Adrenal gland (tissue), 12 donors: ENCODE data around the gene SPPL3. TPM values are rescaled to one million over a fixed set of nuclear protein-coding genes. Genes with fewer than 3 reads are reported as not detected.

Source experiments
- DNase-seq, 7 donors: peaks; one replicate each; pipeline ENCODE4 v3.0.0-alpha.2; 2019 to 2020
- H3K27ac ChIP-seq, 5 donors: fragments of 200-600 bp; sonication (generic) in 4 of 5; 1 replicate in 3 of 5; 2 replicates in 2 of 5; pipeline versions ENCODE4 v1.5.1 to v1.8.0; 2016 to 2020; ENCODE audit warnings: mild to moderate bottlenecking in 1 of 5
- H3K27me3 ChIP-seq: fragments of 200-600 bp; 2 replicates; pipeline ENCODE4 v1.8.0; 2021
- H3K36me3 ChIP-seq, 2 donors: fragments of 200-600 bp; replicated peaks in 1 of 2; 1 replicate in 1 of 2; 2 replicates in 1 of 2; pipeline versions ENCODE4 v1.5.1 to v1.8.0; 2018 to 2022
- H3K4me1 ChIP-seq, 2 donors: fragments of 200-600 bp; replicated peaks in 1 of 2; 1 replicate in 1 of 2; 2 replicates in 1 of 2; pipeline versions ENCODE4 v1.5.1 to v1.8.0; 2018 to 2021
- H3K4me3 ChIP-seq, 4 donors: fragments of 200-600 bp; sonication (generic) in 3 of 4; one replicate each; pipeline ENCODE4 v1.5.1; 2016 to 2018
- H3K9me3 ChIP-seq, 3 donors: fragments of 200-600 bp; sonication (generic) in 1 of 3; replicated peaks in 1 of 3; 1 replicate in 2 of 3; 2 replicates in 1 of 3; pipeline versions ENCODE4 v1.5.1 to v1.8.0; 2016 to 2021
- CTCF ChIP-seq, 6 experiments: fragments of 450-650 bp in 4 of 6; fragments of 200-600 bp in 2 of 6; sonication (generic) in 1 of 6; IDR thresholded peaks; 1 replicate in 5 of 6; 2 replicates in 1 of 6; pipeline versions ENCODE4 v1.5.1 to v1.8.0; 2016 to 2021; ENCODE audit warnings: antibody characterized with exemption in 6 of 6, mild to moderate bottlenecking in 2 of 6, moderate library complexity in 1 of 6
- POLR2A ChIP-seq, 2 donors: fragments of 450-650 bp; IDR thresholded peaks; one replicate each; pipeline ENCODE4 v1.6.1; 2017; ENCODE audit warnings: antibody characterized with exemption in 2 of 2, mild to moderate bottlenecking in 2 of 2, moderate library complexity in 1 of 2
- WGBS, 4 donors: extraction: QIAGEN DNeasy Blood & Tissue Kit in 2 of 4; methylation state at CpG; one replicate each; pipeline versions ENCODE4 v1.1.5 to v1.1.7; 2013 to 2017; 5-methylcytosine and 5-hydroxymethylcytosine counted together
- intact Hi-C, 2 donors: fragments of 100-400 bp; cut with DNase I; formaldehyde crosslinking; loops; one replicate each; pipeline versions ENCODE4 v1.14.1 to v1.15.0; 2022 to 2023
- polyA plus RNA-seq, 3 donors: library from polyadenylated mRNA; stranded (reverse); fragments of 200-250 nt in 2 of 3; fragments of 350-450 nt in 1 of 3; fragmentation: Illumina TruSeq in 1 of 3; extraction: RNeasy Lipid Tissue Mini Kit (QIAGEN cat#74804) in 1 of 3; gene quantifications; one replicate each; pipeline ENCODE4 v1.2.3, GENCODE V29; 2013 to 2014
- total RNA-seq, 9 donors: library from RNA; depleted of rRNA in 4 of 9; stranded (reverse); fragments of >200 nt in 4 of 9; fragments of 120-200 nt in 1 of 9; fragmentation: NEBNext Ultra II Directional in 1 of 9; extraction: Animal tissue kit (Norgen Biotek cat#: 25700) in 1 of 9; gene quantifications; one replicate each; pipeline versions ENCODE4 v1.1.0 to v1.2.4, GENCODE V29; 2013 to 2023
- donor health status: healthy with polysubstance abuse.
- donor health status: Bipolar disorder and iron deficiency.
- donor health status: DM: yes; HTN: yes; CAD: no.
- donor health status: DM: no; HTN: no; CAD: no.
- donor health status: DM: no; HTN: no; CAD: no.
- donor health status: DM: yes; HTN: yes; CAD: no.

Gene SPPL3
- total and polyA plus RNA-seq, 12 donors: 10.5 to 50.6 (median 21.3) TPM

- 90 to 97% (median 91%) methylated on average over 10 to 25 of the region's 25 CpGs for WGBS, 4 donors
- TF ChIP-seq CTCF (IDR thresholded peaks at IDR 0.05): no peak
- no peak for TF ChIP-seq POLR2A (IDR thresholded peaks at IDR 0.05)
- intact Hi-C loops: no loop called here
- Histone ChIP-seq H3K4me3 (no peak overlapping the region), H3K27ac (no peak overlapping the region), H3K27me3 (no peaks in the 10 kb centered on the region), H3K4me1 (peaks cover 4 to 5% of the 10 kb centered on the region in 2 donors), H3K36me3 (peaks cover 0 to 5% of the 10 kb centered on the region in 2 donors), H3K9me3 (no peaks in the 10 kb centered on the region)
- no peak for DNase-seq
Observed at GRCh38 chr12:120737557-120738251, 166.5 kb downstream of the SPPL3 start.

- Histone ChIP-seq H3K36me3 (peaks cover 0 to 5% of the 10 kb centered on the region in 2 donors), H3K4me1 (no peaks in the 10 kb centered on the region), H3K27me3 (no peaks in the 10 kb centered on the region), H3K9me3 (no peaks in the 10 kb centered on the region), H3K27ac (no peak overlapping the region), H3K4me3 (no peak overlapping the region)
- TF ChIP-seq CTCF (IDR thresholded peaks at IDR 0.05) (no peak), POLR2A (IDR thresholded peaks at IDR 0.05) (no peak)
- DNase-seq: no peak
- 87 to 93% (median 90%) methylated on average over 19 to 38 of the region's 38 CpGs for WGBS, 4 donors
- intact Hi-C loops: no loop called here
Observed at GRCh38 chr12:120736404-120737331, 167.5 kb downstream of the SPPL3 start.

- Histone ChIP-seq H3K36me3 (peaks cover 0 to 10% of the 10 kb centered on the region in 2 donors), H3K4me1 (no peaks in the 10 kb centered on the region), H3K27me3 (no peaks in the 10 kb centered on the region), H3K27ac (no peak overlapping the region), H3K9me3 (no peaks in the 10 kb centered on the region), H3K4me3 (no peak overlapping the region)
- intact Hi-C loops: no loop called here
- DNase-seq: no peak
- 61 to 83% (median 72%) methylated on average over 2 to 3 of the region's 3 CpGs for WGBS, 4 donors
- TF ChIP-seq POLR2A (IDR thresholded peaks at IDR 0.05): no peak
- TF ChIP-seq CTCF (IDR thresholded peaks at IDR 0.05): no peak
Observed at GRCh38 chr12:120735181-120735580, 169.0 kb downstream of the SPPL3 start.

- H3K36me3 ChIP-seq: peaks cover 0 to 11% of the 10 kb centered on the region in 2 donors
- no peak overlapping the region for H3K27ac ChIP-seq
- intact Hi-C loops: no loop called here
- no peak for DNase-seq
- H3K4me1 ChIP-seq: no peaks in the 10 kb centered on the region
- TF ChIP-seq CTCF (IDR thresholded peaks at IDR 0.05): no peak
- TF ChIP-seq POLR2A (IDR thresholded peaks at IDR 0.05): no peak
- H3K27me3 ChIP-seq: no peaks in the 10 kb centered on the region
- 88 to 96% (median 93%) methylated on average over 10 of the region's 10 CpGs for WGBS, 4 donors
- H3K9me3 ChIP-seq: no peaks in the 10 kb centered on the region
- H3K4me3 ChIP-seq: no peak overlapping the region
Observed at GRCh38 chr12:120734210-120734609, 169.9 kb downstream of the SPPL3 start.
